ENCODE data around the gene PTPRG. TPM values are rescaled to one million over a fixed set of nuclear protein-coding genes. Genes with fewer than 3 reads are reported as not detected.
"Not testable (repeated sequence)": the region's sequence is repeated elsewhere in the genome, so short reads cannot be mapped to it uniquely, and the experiment has no call there.

The PTPRG gene
- total RNA-seq, 6 experiments from 2014 or later = 29.4 to 34.7 (median 32.7) TPM

- Mint-ChIP-seq H3K27me3 (ENCODE audit: insufficient read depth) (no peaks in the 10 kb centered on the region; the same call in 1 of the 2 replicates), H3K9me3 (no peaks in the 10 kb centered on the region; the same call in 1 of the 2 replicates), H3K4me1 (ENCODE audit: low read depth) (peaks cover 9% of the 10 kb centered on the region), H3K4me3 (no peak overlapping the region), H3K27ac (no peak overlapping the region), H3K36me3 (ENCODE audit: low read depth) (no peaks in the 10 kb centered on the region; the same call in 1 of the 2 replicates)
- DNase-seq = no peak
- TF ChIP-seq CTCF (IDR thresholded peaks at IDR 0.05) = no peak
Measured at GRCh38 chr3:61714225-61714624, 152.9 kb downstream of the PTPRG start.

- Mint-ChIP-seq H3K4me1 (ENCODE audit: low read depth) (no peaks in the 10 kb centered on the region), H3K36me3 (ENCODE audit: low read depth) (peaks cover 1% of the 10 kb centered on the region; the same call in 1 of the 2 replicates), H3K4me3 (no peak overlapping the region), H3K9me3 (no peaks in the 10 kb centered on the region; the same call in 1 of the 2 replicates), H3K27ac (no peak overlapping the region), H3K27me3 (ENCODE audit: insufficient read depth) (no peaks in the 10 kb centered on the region; the same call in 1 of the 2 replicates)
- no peak for TF ChIP-seq CTCF (IDR thresholded peaks at IDR 0.05)
- DNase-seq = no peak
Measured at GRCh38 chr3:61715886-61716527, 154.6 kb downstream of the PTPRG start.

- not testable (repeated sequence) for H3K27ac Mint-ChIP-seq; DNase-seq; H3K4me1 Mint-ChIP-seq (ENCODE audit: low read depth); H3K9me3 Mint-ChIP-seq; H3K36me3 Mint-ChIP-seq (ENCODE audit: low read depth); H3K4me3 Mint-ChIP-seq; H3K27me3 Mint-ChIP-seq (ENCODE audit: insufficient read depth)
Measured at GRCh38 chr3:61716693-61717092, 155.3 kb downstream of the PTPRG start.

- no peak overlapping the region for H3K27ac Mint-ChIP-seq
- H3K9me3 Mint-ChIP-seq = no peaks in the 10 kb centered on the region
- H3K4me3 Mint-ChIP-seq = no peak overlapping the region
- DNase-seq = no peak
- 0 out of 2 replicates have a peak, but pooled peaks cover 4% of the 10 kb centered on the region for H3K36me3 Mint-ChIP-seq (ENCODE audit: low read depth)
- H3K27me3 Mint-ChIP-seq (ENCODE audit: insufficient read depth) = no peaks in the 10 kb centered on the region; the same call in 1 of the 2 replicates
- no peak for TF ChIP-seq CTCF (IDR thresholded peaks at IDR 0.05)
- 0 out of 2 replicates have a peak, but pooled peaks cover 5% of the 10 kb centered on the region for H3K4me1 Mint-ChIP-seq (ENCODE audit: low read depth)
Measured at GRCh38 chr3:61718565-61718964, 157.2 kb downstream of the PTPRG start.

- no peak overlapping the region for H3K27ac Mint-ChIP-seq
- no peaks in the 10 kb centered on the region; the same call in 1 of the 2 replicates for H3K27me3 Mint-ChIP-seq (ENCODE audit: insufficient read depth)
- 0 out of 2 replicates have a peak, but pooled peaks cover 5% of the 10 kb centered on the region for H3K4me1 Mint-ChIP-seq (ENCODE audit: low read depth)
Measured at GRCh38 chr3:61719278-61719977, 158.1 kb downstream of the PTPRG start.

More at GRCh38 chr3:61719278-61719977, 158.1 kb downstream of the PTPRG start:
- TF ChIP-seq CTCF (IDR thresholded peaks at IDR 0.05) = no peak
- Mint-ChIP-seq H3K36me3 (ENCODE audit: low read depth) (0 out of 2 replicates have a peak, but pooled peaks cover 4% of the 10 kb centered on the region), H3K4me3 (no peak overlapping the region), H3K9me3 (no peaks in the 10 kb centered on the region)
- no peak for DNase-seq
